ENCODE measurements around the gene TBX6.

The TBX6 gene

DNA sequence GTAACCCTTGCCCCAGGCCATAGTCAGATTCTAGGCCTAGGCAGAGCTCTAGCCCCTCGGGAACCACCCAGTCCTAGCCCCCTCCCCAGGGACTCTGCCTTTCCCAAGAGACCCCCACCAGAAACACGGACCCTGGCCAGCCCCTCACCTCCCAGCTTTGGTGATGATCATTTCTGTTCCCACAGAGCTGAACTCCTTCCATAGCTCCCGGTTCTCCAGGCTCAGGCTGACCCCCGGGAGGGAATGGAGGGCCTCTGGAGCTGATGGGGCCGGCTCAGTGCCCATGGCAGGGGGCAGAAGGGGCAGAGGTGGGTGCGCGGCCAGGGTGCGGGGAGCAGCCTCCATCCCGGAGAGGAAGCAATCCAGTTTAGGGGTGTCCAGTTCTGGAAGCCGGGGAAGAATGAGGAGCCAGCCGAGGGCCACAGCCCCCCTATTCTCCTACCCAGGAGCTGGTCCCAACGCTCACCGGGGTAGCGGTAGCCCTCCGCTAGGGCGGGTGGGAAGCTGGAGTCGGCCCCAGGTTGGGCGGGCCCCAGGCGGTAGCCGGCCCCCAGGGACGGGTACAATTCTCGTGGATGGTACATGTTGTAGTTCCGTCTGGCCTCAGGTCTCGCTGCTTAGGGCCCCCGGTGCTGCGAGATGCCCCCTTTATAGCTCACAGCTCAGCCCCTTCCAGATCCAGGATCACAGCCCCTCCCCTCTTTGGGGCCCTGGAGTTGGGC lies 953 bp downstream of the TBX6 start:
- DNase-seq (ENCODE audit: low read depth): no peak
- H3K4me3 ChIP-seq (ENCODE audit: low read depth, low read length): peak overlapping the region; percentile 70
- TF ChIP-seq CTCF (IDR thresholded peaks at IDR 0.05; ENCODE audit: insufficient read depth, low read depth, low read length, missing control alignments): no peak

GRCh38 chr16:30088832-30089624 lies 2.7 kb downstream of the TBX6 start:
- no peak overlapping the region for H3K4me3 ChIP-seq (ENCODE audit: low read depth, low read length)
- TF ChIP-seq CTCF (IDR thresholded peaks at IDR 0.05; ENCODE audit: insufficient read depth, low read depth, low read length, missing control alignments): no peak
- no peak for DNase-seq (ENCODE audit: low read depth)

DNA sequence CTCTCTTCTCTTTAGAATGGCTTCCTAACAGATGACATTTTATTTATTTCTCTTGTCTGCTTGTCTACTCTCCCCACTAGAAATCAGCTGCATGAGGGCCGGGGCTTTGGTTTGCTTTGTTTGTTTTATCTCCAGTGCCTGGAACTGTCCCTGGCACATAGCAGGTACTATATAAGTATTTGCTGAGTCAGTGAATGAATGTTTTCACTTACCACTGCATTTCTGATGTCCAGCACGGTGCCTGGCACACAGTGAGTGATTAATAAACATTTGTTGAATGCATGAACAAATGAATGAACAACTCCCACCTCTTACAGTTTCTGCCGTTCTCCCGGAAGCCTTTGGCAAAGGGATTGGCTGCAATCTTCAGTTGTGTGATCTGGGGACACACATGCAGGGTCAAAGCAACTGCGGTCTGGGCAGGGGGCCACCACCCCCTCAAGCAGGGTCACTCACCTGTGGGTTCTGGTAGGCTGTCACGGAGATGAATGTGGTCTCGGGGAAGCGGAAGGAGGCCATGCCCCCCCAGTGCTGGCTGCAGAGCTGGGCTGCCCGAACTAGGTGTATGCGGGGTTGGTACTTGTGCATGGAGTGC lies 3.4 kb downstream of the TBX6 start:
- no peak for DNase-seq (ENCODE audit: low read depth)
- no peak for TF ChIP-seq CTCF (IDR thresholded peaks at IDR 0.05; ENCODE audit: insufficient read depth, low read depth, low read length, missing control alignments)
- no peak overlapping the region for H3K4me3 ChIP-seq (ENCODE audit: low read depth, low read length)

DNA sequence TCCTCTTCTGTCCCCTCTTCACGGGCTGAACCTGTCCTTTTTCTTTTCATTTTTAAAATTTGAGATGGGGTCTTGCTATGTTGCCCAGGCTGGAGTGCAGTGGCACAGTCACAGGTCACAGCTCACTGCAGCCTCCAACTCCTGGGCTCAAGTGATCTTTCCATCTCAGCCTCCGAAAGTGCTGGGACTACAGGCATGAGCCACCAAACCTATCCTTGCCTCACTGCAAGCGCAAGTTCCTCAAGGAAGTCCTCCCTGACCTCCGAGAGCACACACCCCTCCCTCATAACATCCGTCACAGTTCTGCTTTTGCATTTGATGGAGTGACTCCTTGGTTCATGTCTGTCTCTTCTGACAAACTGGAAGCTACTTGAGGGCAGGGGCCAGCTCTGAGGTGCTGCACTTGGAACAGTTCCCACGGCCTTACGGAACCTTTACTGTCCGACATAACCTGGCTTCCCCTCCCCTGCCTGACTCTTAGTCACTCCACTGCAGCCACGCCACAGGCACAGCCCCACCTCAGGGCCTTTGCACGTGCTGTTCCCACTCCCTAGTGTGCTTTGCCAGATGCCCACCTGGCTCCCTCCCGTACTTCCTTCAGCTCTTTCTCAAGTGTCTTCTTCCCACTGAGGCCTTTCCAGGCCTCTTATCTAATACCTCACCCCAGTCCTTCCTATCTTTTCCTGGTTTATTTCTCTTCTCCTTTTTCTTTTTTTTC lies 4.4 kb downstream of the TBX6 start:
- TF ChIP-seq CTCF (IDR thresholded peaks at IDR 0.05; ENCODE audit: insufficient read depth, low read depth, low read length, missing control alignments): no peak
- no peak for DNase-seq (ENCODE audit: low read depth)

GRCh38 chr16:30086291-30087140 lies 5.2 kb downstream of the TBX6 start:
- no peak for TF ChIP-seq CTCF (IDR thresholded peaks at IDR 0.05; ENCODE audit: insufficient read depth, low read depth, low read length, missing control alignments)
- no peak for DNase-seq (ENCODE audit: low read depth)
- no peak overlapping the region for H3K4me3 ChIP-seq (ENCODE audit: low read depth, low read length)

More for the DNA sequence above, 4.4 kb downstream of the TBX6 start:
- H3K4me3 ChIP-seq (ENCODE audit: low read depth, low read length): no peak overlapping the region

DNA sequence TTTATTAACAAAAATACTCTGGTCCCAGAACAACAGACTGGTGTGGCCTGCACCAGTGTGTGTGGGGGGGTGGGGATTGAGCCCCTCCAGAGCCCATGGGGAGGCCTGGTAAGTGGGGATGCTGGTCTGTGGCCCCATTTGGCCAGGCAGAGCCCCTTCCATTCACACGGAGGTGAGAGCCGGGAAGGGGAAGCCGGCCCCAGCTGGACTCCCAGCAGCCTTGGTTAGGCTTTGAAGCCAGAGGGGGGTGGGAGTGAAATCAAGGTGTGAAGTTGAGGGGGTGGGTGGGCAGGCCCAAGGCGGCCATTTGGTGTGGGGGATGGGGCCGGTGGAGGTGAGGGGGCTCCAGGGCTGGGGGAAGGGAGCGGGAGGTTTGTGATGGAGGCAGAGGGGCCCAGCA lies 5.9 kb downstream of the TBX6 start:
- TF ChIP-seq CTCF (IDR thresholded peaks at IDR 0.05; ENCODE audit: insufficient read depth, low read depth, low read length, missing control alignments): no peak
- no peak for DNase-seq (ENCODE audit: low read depth)
- no peak overlapping the region for H3K4me3 ChIP-seq (ENCODE audit: low read depth, low read length)

Data from GM12865 (cell line).